AG08396 (cell line): Measurements from ENCODE around the gene MYCBPAP.

ENCODE experiments used
- DNase-seq: peaks from one replicate; pipeline ENCODE4 v3.0.0; 2012; ENCODE audit warnings: low spot score, mixed read lengths

MYCBPAP gene

GRCh38 chr17:50507871-50508572 is at the start of gene MYCBPAP:
TSS of gene MYCBPAP (plus strand) at chr17:50508439. CDS start at chr17:50508675, 236 bp downstream.
- peak; percentile 91 for DNase-seq

- DNase-seq: peak; percentile 2
These were observed 49.2 kb upstream of the MYCBPAP start for GRCh38 chr17:50458701-50459676.

DNA sequence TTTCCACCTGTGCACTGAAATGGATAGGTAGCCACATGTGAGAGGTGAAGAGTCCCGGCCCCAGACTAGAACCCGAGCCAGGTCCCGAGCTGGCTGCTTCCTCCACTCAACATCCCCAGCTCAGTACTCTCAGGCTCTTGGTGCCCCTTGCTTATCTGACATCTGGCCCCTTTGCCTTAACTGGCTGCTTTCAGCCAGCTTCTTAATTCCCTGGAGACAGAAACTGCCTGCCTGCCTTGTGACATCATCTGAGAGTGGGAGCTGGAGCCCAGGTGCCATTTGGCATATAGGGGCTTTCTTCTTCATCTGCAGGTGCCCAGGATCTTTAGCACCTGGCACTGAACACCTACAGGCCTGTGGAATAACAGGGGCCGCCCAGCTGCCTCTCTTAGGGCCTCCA is 48.5 kb upstream of the MYCBPAP start:
- peak; percentile 2 for DNase-seq

- DNase-seq: peak; percentile 3
These were observed 47.3 kb upstream of the MYCBPAP start for GRCh38 chr17:50460831-50461526.

DNA sequence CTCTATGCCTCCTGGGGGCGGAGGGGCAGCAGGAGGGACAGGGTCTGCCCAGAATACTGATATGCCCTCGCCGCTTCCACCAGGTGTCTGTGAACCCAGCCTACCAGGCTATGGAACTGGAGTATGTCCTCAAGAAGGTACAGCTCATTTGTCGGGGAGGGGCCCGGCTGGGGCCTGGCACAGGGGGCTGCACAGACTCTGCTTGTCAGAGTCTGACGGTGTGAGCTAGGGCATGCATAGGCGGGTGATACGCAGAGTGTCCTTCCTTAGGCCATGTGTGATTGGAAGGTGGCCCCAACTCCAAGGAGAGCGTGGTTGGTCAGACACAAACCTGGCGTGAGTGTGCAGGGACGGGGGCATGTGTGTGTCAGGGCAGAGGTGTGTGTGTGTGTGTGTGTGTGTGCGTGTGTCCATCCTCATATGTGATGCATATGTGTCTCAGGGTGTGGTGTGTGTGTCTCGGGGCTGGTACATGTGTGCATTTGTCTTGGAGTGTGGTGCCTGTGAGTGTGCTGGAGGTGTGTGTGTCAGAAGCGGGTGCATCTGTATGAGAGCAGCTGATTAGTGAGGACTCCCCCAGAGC is 46.6 kb upstream of the MYCBPAP start:
- DNase-seq: no peak

- peak; percentile 1 for DNase-seq
These were observed 45.8 kb upstream of the MYCBPAP start for GRCh38 chr17:50462446-50462845.

DNA sequence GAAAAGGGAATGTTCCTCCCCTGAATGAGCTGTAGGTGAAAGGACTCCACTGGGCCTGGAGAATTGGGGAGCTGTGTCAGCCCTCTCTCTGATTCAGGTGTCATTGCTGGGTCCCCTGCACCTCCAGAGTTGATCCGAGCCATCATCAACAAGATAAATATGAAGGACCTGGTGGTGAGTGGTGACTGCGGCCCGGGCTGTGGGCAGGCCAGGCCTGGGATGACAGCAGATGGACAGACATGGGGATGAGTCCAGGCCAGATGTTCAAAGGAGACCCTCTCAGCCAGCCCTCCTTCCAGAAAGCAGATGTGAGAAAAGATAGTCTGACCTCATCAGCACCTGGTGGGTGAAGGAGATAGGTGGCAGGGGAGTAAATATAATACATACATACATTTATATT is 44.1 kb upstream of the MYCBPAP start:
- DNase-seq: no peak

GRCh38 chr17:50464736-50465135 is 43.5 kb upstream of the MYCBPAP start:
- DNase-seq: no peak

GRCh38 chr17:50465171-50465570 is 43.1 kb upstream of the MYCBPAP start:
- DNase-seq: no peak

DNA sequence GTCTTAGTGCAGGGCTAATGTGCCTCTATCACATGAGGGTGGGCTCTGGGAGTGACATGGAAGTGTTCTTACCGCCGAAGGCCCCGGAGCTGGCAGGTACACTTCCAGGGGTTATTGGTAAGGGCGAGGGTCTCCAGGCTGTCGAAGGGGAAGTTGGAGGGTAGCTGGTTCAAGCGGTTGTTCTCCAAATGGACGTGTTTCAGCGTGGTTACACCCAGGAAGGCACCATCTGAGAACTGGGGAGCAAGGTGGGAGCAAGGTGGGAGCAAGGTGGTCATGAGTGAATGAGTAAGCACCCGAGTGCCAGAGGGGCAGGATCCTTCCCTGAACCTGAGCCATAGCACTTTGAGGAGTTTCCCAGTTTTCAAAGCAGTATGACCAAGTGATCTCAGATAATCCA is 42.6 kb upstream of the MYCBPAP start:
- DNase-seq: no peak

DNA sequence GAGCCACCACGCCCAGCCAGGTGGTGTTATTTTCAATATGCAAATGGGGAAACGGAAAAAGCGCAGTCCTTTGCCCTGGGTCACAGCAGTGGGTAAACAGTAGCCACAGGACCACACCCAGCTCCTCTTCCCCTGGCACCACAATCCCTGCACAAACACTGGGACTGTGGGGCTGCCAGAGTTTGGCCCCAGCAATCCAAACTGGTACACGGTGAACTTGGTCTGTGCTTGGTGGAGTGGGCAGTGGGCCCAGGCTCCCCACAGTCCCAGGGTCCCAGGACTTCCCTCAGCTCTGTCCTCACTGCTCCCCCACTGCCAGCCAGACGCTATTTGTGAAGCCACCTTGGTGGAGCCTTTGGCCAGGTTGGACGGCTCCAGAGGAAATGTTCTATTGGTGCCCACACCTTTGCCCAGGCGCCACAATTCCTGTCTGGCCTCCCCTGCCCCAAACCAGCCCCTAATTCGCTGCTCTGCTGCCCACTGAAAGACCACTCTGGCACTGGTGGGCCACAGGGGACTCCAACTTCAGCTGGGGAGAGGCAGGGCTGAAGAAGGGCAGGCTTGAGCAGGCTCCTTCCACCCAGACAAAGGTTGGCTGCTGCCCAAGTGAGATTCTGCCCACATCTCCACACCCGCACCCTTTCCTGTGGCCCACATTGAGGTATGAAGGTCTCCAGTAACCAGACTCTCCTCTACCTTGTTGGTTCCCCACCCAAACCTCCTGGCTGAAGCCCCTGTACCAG is 41.7 kb upstream of the MYCBPAP start:
- no peak for DNase-seq

DNA sequence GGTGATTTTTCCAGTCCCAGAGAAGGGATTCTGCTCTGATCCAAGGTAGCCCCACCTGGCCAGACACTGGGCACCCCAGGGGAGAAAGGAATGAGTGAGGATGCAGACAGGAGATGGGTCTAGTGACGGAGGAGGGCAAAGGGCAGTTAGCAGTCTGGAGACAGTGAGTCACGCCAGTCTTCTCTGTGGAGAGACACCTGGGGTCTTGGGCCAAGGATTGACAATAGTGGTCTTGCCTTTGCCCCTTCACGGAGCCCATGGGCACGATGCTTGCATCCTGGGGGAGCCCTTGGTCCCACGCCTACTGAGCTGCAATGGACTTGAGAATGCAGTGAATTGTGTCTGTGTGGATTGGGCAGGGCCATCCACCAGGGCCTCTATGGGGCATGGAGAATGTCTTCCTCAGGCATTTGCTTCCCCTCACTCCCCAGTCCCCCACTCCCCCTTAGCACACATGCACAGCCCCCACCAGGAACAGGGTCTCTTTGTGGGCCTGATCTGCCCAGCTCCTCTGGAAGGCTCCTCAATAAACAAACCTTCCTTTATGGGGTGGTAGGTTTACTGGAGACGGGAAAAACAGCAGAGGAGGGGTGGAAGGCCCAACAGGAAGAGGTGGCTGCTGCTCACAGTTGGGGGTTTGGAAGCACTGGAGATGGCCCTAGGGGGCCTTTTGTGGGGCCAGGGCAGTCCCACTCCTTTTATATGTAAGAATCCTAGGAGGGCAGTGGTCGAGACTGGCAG is 41.0 kb upstream of the MYCBPAP start:
- no peak for DNase-seq

DNA sequence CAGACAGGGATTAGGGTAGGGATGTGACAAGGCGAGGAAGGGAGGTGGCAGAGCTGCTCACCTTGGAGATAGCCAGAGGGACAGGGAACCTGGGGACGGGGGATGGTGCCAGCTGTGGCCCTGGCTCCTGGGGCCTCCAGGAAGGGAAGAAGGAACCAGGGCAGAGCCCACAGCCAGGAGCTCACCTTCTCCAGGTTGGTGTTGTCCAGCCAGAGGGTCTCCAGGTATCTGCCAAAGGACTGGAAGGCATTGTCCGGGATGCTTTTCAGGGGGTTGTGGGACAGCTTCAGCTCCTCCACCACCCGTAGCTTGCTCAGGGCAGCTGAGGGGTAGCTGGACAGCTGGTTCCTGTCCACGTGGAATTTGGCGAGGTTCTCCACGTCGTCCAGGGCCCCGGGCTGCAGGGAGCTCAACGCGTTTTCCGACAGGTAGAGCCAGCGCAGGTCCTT is 40.4 kb upstream of the MYCBPAP start:
- no peak for DNase-seq

DNA sequence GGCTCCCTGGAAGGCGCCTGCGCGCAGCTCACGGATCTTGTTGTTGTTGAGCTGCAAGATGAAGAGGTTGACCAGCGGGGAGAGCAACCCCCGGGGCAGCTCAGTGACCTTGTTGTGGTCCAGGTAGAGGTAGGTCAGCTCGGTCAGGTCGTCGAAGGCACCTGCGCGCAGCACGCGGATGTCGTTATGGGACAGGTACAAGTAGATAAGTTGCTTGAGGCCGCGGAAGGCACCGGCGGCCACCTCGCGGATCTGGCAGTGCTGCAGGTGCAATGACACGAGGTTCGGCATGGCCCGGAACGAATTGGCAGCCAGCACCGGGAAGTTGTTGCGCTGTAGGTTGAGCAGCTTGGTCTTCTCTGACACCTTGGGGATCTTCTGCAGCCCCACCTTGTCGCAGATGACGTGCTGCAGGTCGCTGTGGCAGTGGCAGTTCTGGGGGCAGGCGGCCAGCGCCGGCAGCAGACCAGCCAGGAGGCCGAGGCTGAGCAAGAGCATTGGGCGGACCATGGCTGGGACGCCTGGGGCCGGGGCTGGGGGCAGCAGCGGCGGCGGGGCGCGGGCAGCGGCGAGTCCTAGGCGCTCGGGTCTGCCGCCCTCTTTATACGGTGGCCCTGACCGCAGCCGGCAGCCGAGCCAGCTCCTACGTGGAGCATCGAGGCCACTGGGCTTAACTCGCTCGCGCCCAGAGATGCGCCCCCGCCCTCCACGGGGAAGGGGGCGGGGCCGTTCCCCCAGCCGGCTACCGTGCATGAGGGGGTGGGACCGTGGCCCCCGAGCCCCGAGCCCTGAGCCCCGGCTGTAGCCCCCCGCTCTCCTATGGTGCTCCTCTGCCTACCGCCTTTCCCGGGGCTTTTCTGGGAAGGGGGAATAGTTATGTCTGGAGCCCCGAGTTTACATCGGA is 39.7 kb upstream of the MYCBPAP start, which contains the start of gene CHAD:
CHAD (minus strand) TSS at position 577 of the 904 bp plus-strand sequence; CDS start at position 510, 67 bp downstream.
- DNase-seq: peak; percentile 72

DNA sequence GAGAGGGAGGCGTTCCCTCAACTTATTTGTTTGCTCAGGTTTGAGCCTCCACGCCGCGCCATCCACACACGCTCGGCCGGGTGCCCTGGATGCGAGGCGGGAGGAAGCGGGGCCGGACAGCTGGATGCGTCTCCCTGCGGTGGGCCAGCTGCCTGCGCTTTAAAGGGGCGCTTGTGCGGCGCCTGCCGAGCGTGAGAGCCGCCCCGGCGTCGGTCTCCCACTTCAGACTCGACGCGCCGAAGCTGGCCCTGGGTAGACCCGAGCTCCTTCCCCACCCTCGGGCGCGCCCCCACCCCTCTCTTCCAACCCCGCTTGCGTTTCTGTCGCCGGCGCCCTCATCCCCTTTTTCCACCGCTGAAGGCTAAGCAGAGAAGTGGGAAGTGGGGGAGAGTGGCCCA is 39.0 kb upstream of the MYCBPAP start:
- DNase-seq: peak; percentile 49

DNA sequence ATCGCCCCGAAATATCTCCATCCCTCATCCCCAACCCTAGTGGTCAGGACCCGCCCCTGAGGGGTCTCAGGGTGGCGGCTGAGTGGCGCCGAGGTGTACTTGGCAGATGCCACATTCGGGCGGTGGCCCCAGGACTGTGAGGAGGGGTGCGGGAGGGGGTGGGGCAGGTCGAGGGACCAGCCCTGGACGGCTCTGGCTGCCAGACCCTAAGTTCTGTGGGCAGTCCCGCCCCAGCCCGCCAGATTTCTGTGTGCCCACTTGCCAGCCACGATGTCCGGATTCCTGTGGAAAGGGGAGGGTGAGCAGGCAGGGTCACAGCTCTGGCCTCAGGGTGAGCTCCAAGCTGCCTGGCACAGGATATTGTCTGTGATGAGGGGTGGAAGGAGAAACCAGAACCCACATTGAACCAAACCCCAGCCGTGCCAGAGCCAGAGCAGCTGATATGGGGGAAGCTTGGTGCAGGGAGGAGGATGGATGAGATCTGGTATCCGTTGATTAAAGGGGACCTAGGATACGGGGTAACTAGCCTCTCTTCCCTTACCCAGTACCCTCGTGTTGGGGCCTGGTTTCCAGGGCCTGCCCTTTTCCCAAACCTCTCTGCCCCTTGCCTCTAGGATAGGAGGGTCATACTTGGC is 38.5 kb upstream of the MYCBPAP start:
- DNase-seq: no peak

- DNase-seq: no peak
These were observed 37.8 kb upstream of the MYCBPAP start for GRCh38 chr17:50470426-50470825.

DNA sequence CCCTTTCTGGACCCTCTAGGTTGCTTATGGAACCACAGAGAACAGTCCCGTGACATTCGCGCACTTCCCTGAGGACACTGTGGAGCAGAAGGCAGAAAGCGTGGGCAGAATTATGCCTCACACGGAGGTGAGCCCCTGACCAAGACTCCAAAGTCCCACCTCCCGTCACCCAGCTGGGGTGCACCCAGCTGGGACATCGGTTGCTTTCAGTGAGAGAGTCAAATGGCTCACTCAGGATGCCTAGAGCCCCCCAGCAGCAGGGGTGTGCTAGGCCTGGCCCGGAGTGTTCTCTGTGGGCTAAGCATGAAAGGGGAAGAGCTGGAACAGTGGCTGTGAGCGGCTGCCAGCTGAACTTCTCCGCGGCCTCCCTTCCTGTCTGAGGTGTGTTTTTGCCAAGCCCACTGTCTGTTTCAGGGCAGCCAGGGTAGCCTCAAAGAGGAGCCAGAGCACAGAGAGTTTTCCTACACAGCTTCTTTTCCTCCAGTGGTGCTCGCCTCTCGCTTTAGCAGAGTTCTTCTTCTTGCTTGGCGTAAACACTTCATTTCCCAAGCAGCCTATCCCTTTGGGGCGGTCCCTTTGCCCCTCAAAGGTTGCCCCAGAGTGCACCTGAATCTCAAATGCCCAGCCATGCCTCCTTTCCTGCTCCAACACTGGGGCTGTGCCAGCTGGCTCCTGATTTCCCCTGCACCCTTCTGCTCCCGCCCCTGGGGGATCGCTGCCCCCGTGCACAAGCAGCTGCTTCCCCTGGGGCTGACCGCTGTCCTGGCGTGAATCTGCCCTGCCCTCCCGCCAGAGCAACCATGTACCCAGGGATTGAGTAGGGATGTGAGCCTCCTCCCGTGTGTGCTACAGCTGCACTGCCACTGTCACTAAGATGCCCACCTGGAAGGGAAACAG is 37.0 kb upstream of the MYCBPAP start:
- no peak for DNase-seq
